GM12891 (cell line): ENCODE measurements around the gene SREBF2.

Source experiments
- POLR2A ChIP-seq: IDR thresholded peaks from 2 replicates; pipeline ENCODE4 v1.6.1; 2011; ENCODE audit warnings: low read depth, low read length, control low read depth
- POLR2AphosphoS5 ChIP-seq: IDR thresholded peaks from 2 replicates; pipeline ENCODE4 v1.6.1; 2011; ENCODE audit warnings: low read depth, low read length, control low read depth
- POU2F2 ChIP-seq: IDR thresholded peaks from 2 replicates; pipeline ENCODE4 v1.6.1; 2011; ENCODE audit warnings: low read depth, mild to moderate bottlenecking, control low read depth, low read length, moderate library complexity
- TAF1 ChIP-seq: IDR thresholded peaks from 2 replicates; pipeline ENCODE4 v1.6.1; 2011; ENCODE audit warnings: low read depth, low read length, control low read depth

GRCh38 chr22:41952713-41953112, 119.8 kb downstream of the SREBF2 start:
- TF ChIP-seq TAF1, result no peak
- TF ChIP-seq POLR2A, result no peak
- no peak for TF ChIP-seq POLR2AphosphoS5
- no peak for TF ChIP-seq POU2F2
